ENCODE data around the gene NOP14.
"Not testable (repeated sequence)": the region's sequence is repeated elsewhere in the genome, so short reads cannot be mapped to it uniquely, and the experiment has no call there.

- TF ChIP-seq CTCF (IDR thresholded peaks at IDR 0.05; ENCODE audit: control extremely low read depth in 1 of 3, insufficient read depth in 1 of 3, low read depth in 1 of 3, low read length in 3 of 3); POLR2AphosphoS5 (IDR thresholded peaks at IDR 0.05; ENCODE audit: low read depth, low read length); CBX5 (IDR thresholded peaks at IDR 0.05; ENCODE audit: low read depth, low read length); SUZ12 (IDR thresholded peaks at IDR 0.05; ENCODE audit: low read length); POLR2A (IDR thresholded peaks at IDR 0.05; ENCODE audit: control extremely low read depth in 1 of 2, low read depth in 2 of 2, low read length in 2 of 2); EP300 (IDR thresholded peaks at IDR 0.05; ENCODE audit: borderline replicate concordance in 1 of 2, low read depth in 2 of 2, low read length in 2 of 2); FOSL1 (IDR thresholded peaks at IDR 0.05; ENCODE audit: insufficient read depth, low read depth, low read length); RFX5 (IDR thresholded peaks at IDR 0.05; ENCODE audit: borderline replicate concordance, low read depth, low read length); CREB1 (IDR thresholded peaks at IDR 0.05); ATF2 (IDR thresholded peaks at IDR 0.05; ENCODE audit: low read length); KDM1A (IDR thresholded peaks at IDR 0.05; ENCODE audit: borderline replicate concordance, low read length); YY1 (IDR thresholded peaks at IDR 0.05; ENCODE audit: low read depth, low read length); NRF1 (IDR thresholded peaks at IDR 0.05; ENCODE audit: low read depth, low read length): not testable (repeated sequence)
Measured at GRCh38 chr4:2918714-2919113, 44.5 kb downstream of the NOP14 start.
